H9 (cell line): Measurements from ENCODE around the gene PNPLA2. TPM values are rescaled to one million over a fixed set of nuclear protein-coding genes. Genes with fewer than 3 reads are reported as not detected.

Experiments
- DNase-seq: peaks from one replicate; pipeline ENCODE4 v3.0.0-alpha.2; 2017
- H2AFZ ChIP-seq: one replicate; pipeline ENCODE4 v1.6.1; 2013; ENCODE audit warnings: mild to moderate bottlenecking, low read length, control low read depth, moderate library complexity
- H2AK5ac ChIP-seq: 2 replicates; pipeline ENCODE4 v1.6.1; 2013; ENCODE audit warnings: low read length, control low read depth, mixed read lengths; ENCODE audit not compliant: insufficient read length
- H2BK120ac ChIP-seq: one replicate; pipeline ENCODE4 v1.6.1; 2013; ENCODE audit warnings: low read depth, mild to moderate bottlenecking, low read length, control low read depth, inconsistent platforms; ENCODE audit not compliant: poor library complexity, severe bottlenecking
- H2BK12ac ChIP-seq: 2 replicates; pipeline ENCODE4 v1.6.1; 2013; ENCODE audit warnings: low read length, control low read depth, mixed read lengths, low read depth; ENCODE audit not compliant: insufficient read length
- H2BK15ac ChIP-seq: 2 replicates; pipeline ENCODE4 v1.6.1; 2013; ENCODE audit warnings: low read depth, low read length, control low read depth
- H2BK20ac ChIP-seq: one replicate; pipeline ENCODE4 v1.6.1; 2013; ENCODE audit warnings: low read depth, mild to moderate bottlenecking, low read length, control low read depth, inconsistent platforms; ENCODE audit not compliant: poor library complexity, severe bottlenecking
- H2BK5ac ChIP-seq: 2 replicates; pipeline ENCODE4 v1.6.1; 2013; ENCODE audit warnings: low read length, control low read depth, mixed read lengths; ENCODE audit not compliant: insufficient read length
- H3K14ac ChIP-seq: 2 replicates; pipeline ENCODE4 v1.6.1; 2013; ENCODE audit warnings: low read length, control low read depth; ENCODE audit not compliant: insufficient read depth
- H3K18ac ChIP-seq: 2 replicates; pipeline ENCODE4 v1.6.1; 2013; ENCODE audit warnings: low read depth, mild to moderate bottlenecking, mixed read lengths, low read length, control low read depth; ENCODE audit not compliant: insufficient read length
- H3K23ac ChIP-seq: 2 replicates; pipeline ENCODE4 v1.6.1; 2013; ENCODE audit warnings: low read length, control low read depth, mixed read lengths, low read depth; ENCODE audit not compliant: insufficient read length
- H3K23me2 ChIP-seq: 2 replicates; pipeline ENCODE4 v1.6.1; 2013; ENCODE audit warnings: low read depth, mild to moderate bottlenecking, mixed read lengths, low read length, control low read depth; ENCODE audit not compliant: insufficient read length, poor library complexity, severe bottlenecking
- H3K27ac ChIP-seq: 2 replicates; pipeline ENCODE4 v1.5.1; 2013; ENCODE audit warnings: low read length, control low read depth, mixed read lengths, low read depth; ENCODE audit not compliant: insufficient read length
- H3K27me3 ChIP-seq: 2 replicates; pipeline ENCODE4 v1.6.1; 2013; ENCODE audit warnings: low read length, control low read depth, inconsistent platforms; ENCODE audit not compliant: insufficient read depth
- H3K4ac ChIP-seq: 2 replicates; pipeline ENCODE4 v1.6.1; 2013; ENCODE audit warnings: low read depth, mild to moderate bottlenecking, control low read depth, inconsistent platforms, low read length, moderate library complexity
- H3K4me1 ChIP-seq: 2 replicates; pipeline ENCODE4 v1.6.1; 2013; ENCODE audit warnings: low read length, control low read depth, inconsistent platforms; ENCODE audit not compliant: insufficient read depth
- H3K4me2 ChIP-seq: 2 replicates; pipeline ENCODE4 v1.6.1; 2013; ENCODE audit warnings: low read length, control low read depth, mixed read lengths; ENCODE audit not compliant: insufficient read length, insufficient read depth
- H3K56ac ChIP-seq: 2 replicates; pipeline ENCODE4 v1.6.1; 2013; ENCODE audit warnings: low read depth, mild to moderate bottlenecking, mixed read lengths, low read length, control low read depth; ENCODE audit not compliant: insufficient read length
- H3K79me1 ChIP-seq: 2 replicates; pipeline ENCODE4 v1.6.1; 2013; ENCODE audit warnings: low read depth, mild to moderate bottlenecking, moderate library complexity, low read length, control low read depth, inconsistent platforms; ENCODE audit not compliant: insufficient read depth, poor library complexity, severe bottlenecking
- H3K79me2 ChIP-seq: 2 replicates; pipeline ENCODE4 v1.6.1; 2013; ENCODE audit warnings: low read length, control low read depth, inconsistent platforms; ENCODE audit not compliant: insufficient read depth
- H3K9ac ChIP-seq: 2 replicates; pipeline ENCODE4 v1.6.1; 2013; ENCODE audit warnings: low read length, control low read depth, mixed read lengths; ENCODE audit not compliant: insufficient read length; ENCODE audit errors: extremely low read depth
- H3K9me3 ChIP-seq: one replicate; pipeline ENCODE4 v1.6.1; 2013; ENCODE audit warnings: low read depth, low read length, inconsistent platforms; ENCODE audit not compliant: control insufficient read depth
- H3T11ph ChIP-seq: one replicate; pipeline ENCODE4 v1.6.1; 2013; ENCODE audit warnings: mild to moderate bottlenecking, low read length, control low read depth, inconsistent platforms
- H4K20me1 ChIP-seq: one replicate; pipeline ENCODE4 v1.6.1; 2013; ENCODE audit not compliant: control insufficient read depth, insufficient read length, insufficient read depth
- H4K5ac ChIP-seq: 2 replicates; pipeline ENCODE4 v1.6.1; 2013; ENCODE audit warnings: low read depth, mild to moderate bottlenecking, mixed read lengths, low read length, control low read depth; ENCODE audit not compliant: insufficient read length
- H4K8ac ChIP-seq: replicated peaks from 2 replicates; pipeline ENCODE4 v1.6.1; 2013; ENCODE audit warnings: low read length, control low read depth, mixed read lengths, low read depth; ENCODE audit not compliant: insufficient read length
- H4K91ac ChIP-seq: 2 replicates; pipeline ENCODE4 v1.6.1; 2013; ENCODE audit warnings: low read depth, mild to moderate bottlenecking, moderate library complexity, mixed read lengths, low read length, control low read depth; ENCODE audit not compliant: insufficient read length
- H3K27ac Mint-ChIP-seq, 3 experiments: 2 replicates in 2 of 3; 3 replicates in 1 of 3; pipeline ENCODE4 v1.8.0; 2020 to 2021; ENCODE audit warnings: mixed read lengths in 3 of 3, mild to moderate bottlenecking in 1 of 3, moderate library complexity in 1 of 3
- H3K27me3 Mint-ChIP-seq: 2 replicates; pipeline ENCODE4 v1.8.0; 2021; ENCODE audit warnings: low read depth, mild to moderate bottlenecking, moderate library complexity, mixed read lengths
- H3K36me3 Mint-ChIP-seq, 3 experiments: 2 replicates in 2 of 3; 3 replicates in 1 of 3; pipeline ENCODE4 v1.8.0; 2020 to 2021; ENCODE audit warnings: low read depth in 3 of 3, mixed read lengths in 3 of 3; ENCODE audit not compliant: insufficient read depth in 1 of 3
- H3K4me1 Mint-ChIP-seq, 2 experiments: 2 replicates each; pipeline ENCODE4 v1.8.0; 2020; ENCODE audit warnings: mixed read lengths in 2 of 2
- H3K4me3 Mint-ChIP-seq, 2 experiments: 2 replicates in 1 of 2; 3 replicates in 1 of 2; pipeline ENCODE4 v1.8.0; 2020 to 2021; ENCODE audit warnings: mild to moderate bottlenecking in 2 of 2, mixed read lengths in 2 of 2, moderate library complexity in 1 of 2
- H3K9me3 Mint-ChIP-seq, 2 experiments: 2 replicates in 1 of 2; 3 replicates in 1 of 2; pipeline ENCODE4 v1.8.0; 2020; ENCODE audit warnings: mild to moderate bottlenecking in 2 of 2, mixed read lengths in 2 of 2, moderate library complexity in 1 of 2
- CTCF ChIP-seq: fragments of 200-600 bp; sonication (generic); conservative IDR thresholded peaks from 3 replicates; pipeline ENCODE4 v1.8.0; 2021; ENCODE audit warnings: antibody characterized with exemption, mild to moderate bottlenecking
- WGBS: extraction: QIAGEN DNeasy Blood & Tissue Kit; methylation state at CpG from one replicate; pipeline ENCODE4 v1.1.7; 2013; ENCODE audit warnings: missing lambda C conversion rate, low lambda C conversion rate, mixed read lengths; ENCODE audit not compliant: insufficient read length; ENCODE audit errors: extremely low coverage; 5-methylcytosine and 5-hydroxymethylcytosine counted together
- total RNA-seq: library from RNA; stranded (reverse); gene quantifications from 2 replicates; pipeline ENCODE4 v1.2.1, GENCODE V29; 2021

Gene PNPLA2
- total RNA-seq, 1 experiment from 2014 or later = 67.3 TPM

GRCh38 chr11:795634-796564 lies 22.8 kb upstream of the PNPLA2 start:
- no peak overlapping the region for H3K56ac ChIP-seq
- DNase-seq = no peak
- H3K27me3 Mint-ChIP-seq = no peaks in the 10 kb centered on the region
- H3K4me1 ChIP-seq = no peaks in the 10 kb centered on the region; the same call in 1 of the 2 replicates
- H4K91ac ChIP-seq = no peak overlapping the region
- H3K27ac Mint-ChIP-seq = no peak overlapping the region
- H3K23ac ChIP-seq = no peak overlapping the region
- no peak overlapping the region for H2AFZ ChIP-seq
- TF ChIP-seq CTCF = no peak
- H3K27ac ChIP-seq = no peak overlapping the region
- no peak overlapping the region for H2BK15ac ChIP-seq
- no peaks in the 10 kb centered on the region for H3K79me2 ChIP-seq
- H2BK12ac ChIP-seq = no peak overlapping the region
- no peak overlapping the region; the same call in 1 of the 2 replicates for H3K14ac ChIP-seq
- peaks cover 9% of the 10 kb centered on the region for H3K23me2 ChIP-seq
- no CpG with 5 or more reads among the region's 26 CpGs for WGBS
- H3K9ac ChIP-seq = peak overlapping the region; percentile 10
- peaks cover 2% of the 10 kb centered on the region for H4K20me1 ChIP-seq
- no peak overlapping the region for H3T11ph ChIP-seq
- H3K79me1 ChIP-seq = no peaks in the 10 kb centered on the region
- no peaks in the 10 kb centered on the region for H3K27me3 ChIP-seq
- no peak overlapping the region for H3K18ac ChIP-seq
- H3K4me2 ChIP-seq = no peak overlapping the region
- peaks cover 11 to 22% of the 10 kb centered on the region in 2 experiments for H3K4me1 Mint-ChIP-seq
- no peak overlapping the region for H3K4ac ChIP-seq
- H2AK5ac ChIP-seq = no peak overlapping the region
- peaks cover 0 to 17% (median 7%) of the 10 kb centered on the region in 3 experiments; a peak in 4 of 7 replicates for H3K36me3 Mint-ChIP-seq
- no peak overlapping the region for H2BK5ac ChIP-seq
- H2BK120ac ChIP-seq = no peak overlapping the region
- H3K9me3 Mint-ChIP-seq = no peaks in the 10 kb centered on the region
- no peak overlapping the region for H4K5ac ChIP-seq
- H2BK20ac ChIP-seq = no peak overlapping the region
- H4K8ac ChIP-seq = no peak overlapping the region
- H3K9me3 ChIP-seq = no peaks in the 10 kb centered on the region
- H3K4me3 Mint-ChIP-seq = peak overlapping the region in 1 of 2 experiments; percentile 87; a peak in 3 of 5 replicates
